HCT116 (cell line): Measurements from ENCODE around the gene NKIRAS2. TPM values are rescaled to one million over a fixed set of nuclear protein-coding genes. Genes with fewer than 3 reads are reported as not detected.
A peak's percentile ranks its signal among the peaks of the same experiment; 100 is the strongest.

Experiments used
- ATAC-seq: fragments of 200-7000 bp; cut with Tn5 transposase; 2 replicates; pipeline ENCODE4 v1.9.1; 2020; ENCODE audit warnings: mild to moderate bottlenecking, moderate library complexity
- BruUV-seq: library from RNA; stranded (reverse); fragments of 400-500 nt; replicated peaks from 2 replicates; lab custom pipeline; 2021; lab: Mats Ljungman, UMichigan
- CTCF ChIA-PET: fragments of 300-600 bp; sonication (Branson Sonifier 250); formaldehyde crosslinking; loops from one replicate; lab custom pipeline; 2021; ENCODE audit warnings: antibody characterized with exemption; lab: Charles Lee
- POLR2A ChIA-PET: fragments of 300-600, 350-600 bp; sonication (Branson Sonifier 250); formaldehyde crosslinking; loops from one replicate; lab custom pipeline; 2021; ENCODE audit warnings: antibody characterized with exemption; lab: Charles Lee
- RAD21 ChIA-PET, 2 experiments: fragments of 300-600 bp; sonication (Branson Sonifier 250); formaldehyde crosslinking; loops; one replicate each; lab custom pipeline; 2023; ENCODE audit warnings: low total read pairs in 2 of 2; ENCODE audit not compliant: uncharacterized antibody in 2 of 2, unreplicated experiment in 2 of 2, low non-redundant PET in 1 of 2; lab: Charles Lee
- DNase-seq: peaks from one replicate; pipeline ENCODE4 v3.0.0-alpha.2; 2010; ENCODE audit warnings: low read depth, low spot score
- H2AFZ ChIP-seq: fragments of 200-600 bp; shearing (Covaris generic), sonication (generic); 2 replicates; pipeline ENCODE4 v1.6.1; 2017; ENCODE audit warnings: low read depth, mixed run types, mixed read lengths, antibody characterized with exemption, low read length; ENCODE audit not compliant: poor library complexity, severe bottlenecking
- H3K27ac ChIP-seq: 2 replicates; pipeline ENCODE4 v1.5.1; 2012; ENCODE audit warnings: low read depth, low read length
- H3K27me3 ChIP-seq: fragments of 200-600 bp; sonication (generic); 2 replicates; pipeline ENCODE4 v1.6.1; 2016; ENCODE audit warnings: mixed run types, low read length, mixed read lengths; ENCODE audit not compliant: insufficient read depth
- H3K36me3 ChIP-seq, 2 experiments: fragments of 200-500 bp in 1 of 2; fragments of 200-600 bp in 1 of 2; sonication (Bioruptor generic) in 1 of 2; sonication (generic) in 1 of 2; 2 replicates each; pipeline versions ENCODE4 v1.5.1 to v1.6.1; 2014 to 2016; ENCODE audit warnings: low read length in 2 of 2, inconsistent platforms in 1 of 2, mixed read lengths in 1 of 2, mixed run types in 1 of 2; ENCODE audit not compliant: insufficient read depth in 2 of 2, control insufficient read depth in 1 of 2
- H3K4me1 ChIP-seq, 2 experiments: fragments of 200-600 bp in 1 of 2; sonication (generic) in 1 of 2; 2 replicates each; pipeline versions ENCODE4 v1.5.1 to v1.6.1; 2012 to 2017; ENCODE audit warnings: low read length in 2 of 2, inconsistent platforms in 1 of 2, mild to moderate bottlenecking in 1 of 2, mixed read lengths in 1 of 2, mixed run types in 1 of 2, moderate library complexity in 1 of 2; ENCODE audit not compliant: insufficient read depth in 2 of 2, control insufficient read depth in 1 of 2
- H3K4me2 ChIP-seq: fragments of 200-600 bp; sonication (generic); 2 replicates; pipeline ENCODE4 v1.6.1; 2017; ENCODE audit warnings: mixed run types, low read length, mixed read lengths
- H3K4me3 ChIP-seq, 2 experiments: fragments of 200-600 bp in 1 of 2; sonication (generic) in 1 of 2; replicated peaks in 1 of 2; 2 replicates each; pipeline ENCODE4 v1.5.1; 2011 to 2016; ENCODE audit warnings: low read length in 2 of 2, control low read depth in 1 of 2, low read depth in 1 of 2, mild to moderate bottlenecking in 1 of 2, mixed read lengths in 1 of 2, mixed run types in 1 of 2
- H3K79me2 ChIP-seq: fragments of 200-600 bp; sonication (generic); 2 replicates; pipeline ENCODE4 v1.6.1; 2017; ENCODE audit warnings: mild to moderate bottlenecking, mixed run types, low read length, moderate library complexity, mixed read lengths; ENCODE audit not compliant: insufficient read depth
- H3K9ac ChIP-seq: fragments of 200-600 bp; sonication (generic); 2 replicates; pipeline ENCODE4 v1.6.1; 2016; ENCODE audit warnings: low read length, mixed read lengths
- H3K9me2 ChIP-seq: fragments of 200-600 bp; sonication (generic), shearing (Covaris generic); 2 replicates; pipeline ENCODE4 v1.6.1; 2017; ENCODE audit warnings: mixed run types, mild to moderate bottlenecking, moderate library complexity; ENCODE audit not compliant: insufficient read depth
- H3K9me3 ChIP-seq, 2 experiments: fragments of 200-500 bp in 1 of 2; fragments of 200-600 bp in 1 of 2; sonication (Bioruptor generic) in 1 of 2; sonication (generic) in 1 of 2; 2 replicates each; pipeline ENCODE4 v1.6.1; 2014 to 2017; ENCODE audit warnings: low read length in 2 of 2, mixed read lengths in 2 of 2, inconsistent platforms in 1 of 2, low read depth in 1 of 2, mild to moderate bottlenecking in 1 of 2, mixed run types in 1 of 2, moderate library complexity in 1 of 2; ENCODE audit not compliant: control insufficient read depth in 1 of 2, insufficient read depth in 1 of 2
- H4K20me1 ChIP-seq: fragments of 200-600 bp; sonication (generic), shearing (Covaris generic); 2 replicates; pipeline ENCODE4 v1.6.1; 2017; ENCODE audit warnings: mixed run types, mild to moderate bottlenecking, moderate library complexity; ENCODE audit not compliant: insufficient read depth
- CEBPB ChIP-seq: IDR thresholded peaks from 2 replicates; pipeline ENCODE4 v1.6.1; 2012; ENCODE audit warnings: low read depth
- EGR1 ChIP-seq: IDR thresholded peaks from 2 replicates; pipeline ENCODE4 v1.6.1; 2012; ENCODE audit warnings: low read depth
- ELF1 ChIP-seq: IDR thresholded peaks from 2 replicates; pipeline ENCODE4 v1.6.1; 2012; ENCODE audit warnings: low read depth, borderline replicate concordance
- EZH2 ChIP-seq: fragments of 200-600 bp; sonication (generic); IDR thresholded peaks from 2 replicates; pipeline ENCODE4 v1.6.1; 2017; ENCODE audit warnings: antibody characterized with exemption, mixed run types
- EZH2phosphoT487 ChIP-seq: fragments of 200-600 bp; IDR thresholded peaks from 2 replicates; pipeline ENCODE4 v1.6.1; 2018; ENCODE audit warnings: antibody characterized with exemption, borderline replicate concordance
- POLR2A ChIP-seq: IDR thresholded peaks from 2 replicates; pipeline ENCODE4 v1.7.0; 2011; ENCODE audit warnings: borderline replicate concordance; ENCODE audit not compliant: insufficient read depth, insufficient read length; ENCODE audit errors: extremely low read depth
- POLR2AphosphoS5 ChIP-seq: IDR thresholded peaks from 2 replicates; pipeline ENCODE4 v1.6.1; 2011; ENCODE audit warnings: mild to moderate bottlenecking, low read depth, low read length, moderate library complexity
- RAD21 ChIP-seq: IDR thresholded peaks from 2 replicates; pipeline ENCODE4 v1.6.1; 2012; ENCODE audit warnings: low read depth, mild to moderate bottlenecking
- SP1 ChIP-seq: IDR thresholded peaks from 2 replicates; pipeline ENCODE4 v1.6.1; 2012; ENCODE audit warnings: low read depth
- SRF ChIP-seq: IDR thresholded peaks from 2 replicates; pipeline ENCODE4 v1.6.1; 2012; ENCODE audit warnings: low read depth
- YY1 ChIP-seq: IDR thresholded peaks from 2 replicates; pipeline ENCODE4 v1.6.1; 2011; ENCODE audit warnings: low read length, low read depth, moderate library complexity, mild to moderate bottlenecking; ENCODE audit not compliant: insufficient replicate concordance; ENCODE audit errors: extremely low read depth
- intact Hi-C: fragments of 100-400 bp; cut with micrococcal nuclease; formaldehyde crosslinking; loops from 2 replicates; pipeline ENCODE4 v1.10.0; 2022
- total RNA-seq: library from RNA; stranded (reverse); gene quantifications from one replicate; pipeline ENCODE4 v1.2.1, GENCODE V29; 2021; ENCODE audit not compliant: unreplicated experiment
- TF ChIP-seq, protein P1 (sequence below), 3 experiments: fragments of 200-600 bp in 1 of 3; sonication (generic) in 1 of 3; IDR thresholded peaks in 2 of 3; conservative IDR thresholded peaks in 1 of 3; 2 replicates each; pipeline ENCODE4 v1.5.1; 2012 to 2017; ENCODE audit warnings: low read depth in 2 of 3, low read length in 2 of 3, antibody characterized with exemption in 1 of 3, borderline replicate concordance in 1 of 3, control low read depth in 1 of 3, mild to moderate bottlenecking in 1 of 3, mixed read lengths in 1 of 3, mixed run types in 1 of 3, moderate library complexity in 1 of 3; ENCODE audit not compliant: insufficient read depth in 1 of 3
- TF ChIP-seq, protein P2 (sequence below): IDR thresholded peaks from 2 replicates; pipeline ENCODE4 v1.6.1; 2012
- TF ChIP-seq, protein P3 (sequence below): IDR thresholded peaks from 2 replicates; pipeline ENCODE4 v1.6.1; 2012

The NKIRAS2 gene
- total RNA-seq, 1 experiment from 2014 or later, result 26.4 TPM

DNA sequence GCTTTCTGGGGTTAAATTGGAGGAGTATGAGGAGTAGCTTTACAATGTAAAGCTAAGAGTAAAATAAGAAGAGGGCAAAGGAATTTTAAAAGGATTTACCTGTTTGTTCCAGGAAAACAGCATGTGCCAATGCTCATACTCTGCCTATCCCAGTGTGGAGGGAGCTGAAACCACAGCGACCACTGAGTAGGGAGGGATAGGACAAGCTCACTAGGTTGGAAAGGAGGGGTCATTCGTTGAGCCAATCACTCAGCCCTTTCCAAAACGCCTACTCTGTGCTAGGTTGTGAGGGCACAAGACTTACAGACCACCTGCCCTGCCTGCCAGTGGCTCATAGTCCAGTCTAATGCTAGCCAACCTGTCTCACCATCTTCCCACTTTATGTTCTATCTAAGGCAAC is 1.6 kb upstream of the NKIRAS2 start:
- no peaks in the 10 kb centered on the region for H3K9me2 ChIP-seq
- H3K4me3 ChIP-seq, result peak overlapping the region; percentile 93 to 99
- RAD21 ChIA-PET, result no interaction called here
- H2AFZ ChIP-seq, result no peak overlapping the region
- POLR2A ChIA-PET, result interaction anchor here (1.4 to 2.3 kb wide), 2 partner anchors 9 to 52 kb away, joined by 3 to 17 read pairs; partner anchors contain the start of gene CNP
- H3K27me3 ChIP-seq, result no peaks in the 10 kb centered on the region
- peaks cover 0 to 1% of the 10 kb centered on the region in 2 experiments; a peak in 2 of 4 replicates for H3K36me3 ChIP-seq
- peaks cover 57% of the 10 kb centered on the region for H3K79me2 ChIP-seq
- ATAC-seq (no peak), DNase-seq (no peak)
- intact Hi-C loops, result loop anchor here (5.0 kb wide), 1 partner anchor 51 kb away; the partner anchor contains the start of gene CNP
- no peaks in the 10 kb centered on the region for H3K9me3 ChIP-seq
- BruUV-seq, result no TSS peak
- H4K20me1 ChIP-seq, result 0 out of 2 replicates have a peak, but pooled peaks cover under 1% of the 10 kb centered on the region
- peak overlapping the region; percentile 100 for H3K9ac ChIP-seq
- peak overlapping the region; percentile 96 for H3K4me2 ChIP-seq
- H3K27ac ChIP-seq, result peak overlapping the region; percentile 71
- CTCF ChIA-PET, result interaction anchor here (1.0 to 4.0 kb wide), 5 partner anchors 10 to 100 kb away, joined by 3 to 16 read pairs (median 4); partner anchors contain the start of gene CNP
- no peak for TF ChIP-seq RAD21
- no peak for TF ChIP-seq POLR2AphosphoS5
- no peak for TF ChIP-seq POLR2A
- TF ChIP-seq ELF1, result no peak
- TF ChIP-seq, protein P1, sequence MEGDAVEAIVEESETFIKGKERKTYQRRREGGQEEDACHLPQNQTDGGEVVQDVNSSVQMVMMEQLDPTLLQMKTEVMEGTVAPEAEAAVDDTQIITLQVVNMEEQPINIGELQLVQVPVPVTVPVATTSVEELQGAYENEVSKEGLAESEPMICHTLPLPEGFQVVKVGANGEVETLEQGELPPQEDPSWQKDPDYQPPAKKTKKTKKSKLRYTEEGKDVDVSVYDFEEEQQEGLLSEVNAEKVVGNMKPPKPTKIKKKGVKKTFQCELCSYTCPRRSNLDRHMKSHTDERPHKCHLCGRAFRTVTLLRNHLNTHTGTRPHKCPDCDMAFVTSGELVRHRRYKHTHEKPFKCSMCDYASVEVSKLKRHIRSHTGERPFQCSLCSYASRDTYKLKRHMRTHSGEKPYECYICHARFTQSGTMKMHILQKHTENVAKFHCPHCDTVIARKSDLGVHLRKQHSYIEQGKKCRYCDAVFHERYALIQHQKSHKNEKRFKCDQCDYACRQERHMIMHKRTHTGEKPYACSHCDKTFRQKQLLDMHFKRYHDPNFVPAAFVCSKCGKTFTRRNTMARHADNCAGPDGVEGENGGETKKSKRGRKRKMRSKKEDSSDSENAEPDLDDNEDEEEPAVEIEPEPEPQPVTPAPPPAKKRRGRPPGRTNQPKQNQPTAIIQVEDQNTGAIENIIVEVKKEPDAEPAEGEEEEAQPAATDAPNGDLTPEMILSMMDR (IDR thresholded peaks at IDR 0.05 in 2 of 3, conservative IDR thresholded peaks at IDR 0.05 in 1 of 3; ENCODE audit: borderline replicate concordance in 1 of 3, insufficient read depth in 1 of 3, low read depth in 2 of 3, low read length in 2 of 3), result no peak
- no peak for TF ChIP-seq EZH2phosphoT487
- H3K4me1 ChIP-seq, result peaks cover 14 to 30% of the 10 kb centered on the region in 2 experiments; a peak in 3 of 4 replicates

DNA sequence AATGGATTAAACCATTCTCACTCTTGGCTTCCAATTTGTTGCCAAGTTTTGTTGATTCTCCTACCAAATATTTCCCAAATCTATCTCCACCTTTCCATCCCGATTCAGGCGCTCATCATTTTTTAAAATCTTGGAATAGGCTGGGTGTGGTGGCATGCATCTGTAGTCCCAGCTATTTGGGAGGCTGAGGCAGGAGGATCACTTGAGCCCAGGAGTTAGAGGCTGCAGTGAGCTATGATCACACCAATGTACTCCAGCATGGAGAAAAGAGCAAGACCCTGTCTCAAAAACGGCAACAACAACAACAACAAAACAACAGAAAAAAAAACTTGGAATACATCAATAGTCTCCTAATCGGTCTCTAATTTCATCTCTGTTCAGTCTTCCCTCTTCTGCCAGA is 902 bp upstream of the NKIRAS2 start:
- no peaks in the 10 kb centered on the region for H3K9me3 ChIP-seq
- no peaks in the 10 kb centered on the region for H3K9me2 ChIP-seq
- POLR2A ChIA-PET, result interaction anchor here (2.3 kb wide), 1 partner anchor 53 kb away, joined by 17 read pairs; the partner anchor contains the start of gene CNP
- H3K4me2 ChIP-seq, result no peak overlapping the region
- H3K4me1 ChIP-seq, result peaks cover 16 to 36% of the 10 kb centered on the region in 2 experiments
- RAD21 ChIA-PET, result interaction anchor here in 1 of 2 experiments (1.3 kb wide), 1 partner anchor 52 kb away, joined by 3 read pairs; the partner anchor contains the start of gene CNP
- H3K4me3 ChIP-seq, result no peak overlapping the region
- no peak for DNase-seq
- no peaks in the 10 kb centered on the region for H3K27me3 ChIP-seq
- CTCF ChIA-PET, result interaction anchor here (1.0 to 4.0 kb wide), 5 partner anchors 10 to 84 kb away, joined by 3 to 16 read pairs (median 4); partner anchors contain the start of gene CNP
- peaks cover 6% of the 10 kb centered on the region in 2 experiments; a peak in 2 of 4 replicates for H3K36me3 ChIP-seq
- BruUV-seq, result no TSS peak
- intact Hi-C loops, result loop anchor here (5.0 kb wide), 1 partner anchor 52 kb away; the partner anchor contains the start of gene CNP
- H3K9ac ChIP-seq, result no peak overlapping the region
- H3K79me2 ChIP-seq, result peaks cover 51% of the 10 kb centered on the region
- no peak for ATAC-seq
- H4K20me1 ChIP-seq, result no peaks in the 10 kb centered on the region
- no peak overlapping the region for H2AFZ ChIP-seq
- no peak overlapping the region for H3K27ac ChIP-seq
- TF ChIP-seq SP1, result no peak
- TF ChIP-seq, protein P2, sequence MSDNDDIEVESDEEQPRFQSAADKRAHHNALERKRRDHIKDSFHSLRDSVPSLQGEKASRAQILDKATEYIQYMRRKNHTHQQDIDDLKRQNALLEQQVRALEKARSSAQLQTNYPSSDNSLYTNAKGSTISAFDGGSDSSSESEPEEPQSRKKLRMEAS, result no peak
- TF ChIP-seq CEBPB, result no peak
- no peak for TF ChIP-seq SRF
- no peak for TF ChIP-seq EZH2
- no peak for TF ChIP-seq EZH2phosphoT487
- TF ChIP-seq EGR1, result no peak
- TF ChIP-seq, protein P3, sequence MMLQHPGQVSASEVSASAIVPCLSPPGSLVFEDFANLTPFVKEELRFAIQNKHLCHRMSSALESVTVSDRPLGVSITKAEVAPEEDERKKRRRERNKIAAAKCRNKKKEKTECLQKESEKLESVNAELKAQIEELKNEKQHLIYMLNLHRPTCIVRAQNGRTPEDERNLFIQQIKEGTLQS, result no peak
- no peak for TF ChIP-seq ELF1
- no peak for TF ChIP-seq POLR2A
- TF ChIP-seq YY1, result no peak
